Trophoblast cell (in vitro differentiated cells and primary cell): Measurements from ENCODE around the gene FOXF2.

Experiments
- DNase-seq, 2 donors: peaks; one replicate each; pipeline ENCODE4 v3.0.0-alpha.2; 2016
- H2AFZ ChIP-seq: 2 replicates; pipeline ENCODE4 v1.6.1; 2013; ENCODE audit warnings: low read length, moderate library complexity, mild to moderate bottlenecking; ENCODE audit not compliant: insufficient read depth, poor library complexity
- H2AK5ac ChIP-seq: 2 replicates; pipeline ENCODE4 v1.6.1; 2013; ENCODE audit warnings: mild to moderate bottlenecking, low read length
- H2BK120ac ChIP-seq: 2 replicates; pipeline ENCODE4 v1.6.1; 2013; ENCODE audit warnings: low read length, mild to moderate bottlenecking, moderate library complexity; ENCODE audit not compliant: insufficient read depth, poor library complexity
- H2BK12ac ChIP-seq: 2 replicates; pipeline ENCODE4 v1.6.1; 2013; ENCODE audit warnings: mild to moderate bottlenecking, low read length, moderate library complexity
- H2BK5ac ChIP-seq: 2 replicates; pipeline ENCODE4 v1.6.1; 2013; ENCODE audit warnings: low read length, low read depth, moderate library complexity, mild to moderate bottlenecking; ENCODE audit not compliant: poor library complexity
- H3K14ac ChIP-seq: 2 replicates; pipeline ENCODE4 v1.6.1; 2013; ENCODE audit warnings: mild to moderate bottlenecking, low read length
- H3K18ac ChIP-seq: 2 replicates; pipeline ENCODE4 v1.6.1; 2013; ENCODE audit warnings: mild to moderate bottlenecking, low read length
- H3K23ac ChIP-seq: 2 replicates; pipeline ENCODE4 v1.6.1; 2013; ENCODE audit warnings: low read length
- H3K27ac ChIP-seq: 2 replicates; pipeline ENCODE4 v1.5.1; 2013; ENCODE audit warnings: low read depth, mild to moderate bottlenecking, inconsistent platforms, low read length, moderate library complexity
- H3K27me3 ChIP-seq: 2 replicates; pipeline ENCODE4 v1.6.1; 2013; ENCODE audit warnings: inconsistent platforms, mild to moderate bottlenecking, low read length, moderate library complexity; ENCODE audit not compliant: insufficient read depth
- H3K36me3 ChIP-seq, 2 experiments: 1 replicate in 1 of 2; 2 replicates in 1 of 2; pipeline ENCODE4 v1.6.1; 2013; ENCODE audit warnings: low read length in 2 of 2, mild to moderate bottlenecking in 2 of 2, moderate library complexity in 1 of 2; ENCODE audit not compliant: insufficient read depth in 2 of 2, control insufficient read depth in 1 of 2
- H3K4ac ChIP-seq: 2 replicates; pipeline ENCODE4 v1.6.1; 2013; ENCODE audit warnings: low read depth, mild to moderate bottlenecking, low read length, moderate library complexity
- H3K4me1 ChIP-seq, 2 experiments: 1 replicate in 1 of 2; 2 replicates in 1 of 2; pipeline ENCODE4 v1.6.1; 2013; ENCODE audit warnings: low read length in 2 of 2, mild to moderate bottlenecking in 2 of 2, moderate library complexity in 1 of 2; ENCODE audit not compliant: insufficient read depth in 2 of 2, control insufficient read depth in 1 of 2
- H3K4me2 ChIP-seq: 2 replicates; pipeline ENCODE4 v1.6.1; 2013; ENCODE audit warnings: inconsistent platforms, mild to moderate bottlenecking, low read length, moderate library complexity
- H3K4me3 ChIP-seq: 2 replicates; pipeline ENCODE4 v1.5.1; 2013; ENCODE audit warnings: mild to moderate bottlenecking, low read depth, low read length, inconsistent platforms
- H3K79me1 ChIP-seq: one replicate; pipeline ENCODE4 v1.6.1; 2013; ENCODE audit warnings: low read length
- H3K79me2 ChIP-seq: 2 replicates; pipeline ENCODE4 v1.6.1; 2013; ENCODE audit warnings: low read length, mild to moderate bottlenecking; ENCODE audit not compliant: control insufficient read depth, insufficient read depth, poor library complexity
- H3K9ac ChIP-seq: 2 replicates; pipeline ENCODE4 v1.6.1; 2013; ENCODE audit warnings: mild to moderate bottlenecking, low read length
- H3K9me3 ChIP-seq: 2 replicates; pipeline ENCODE4 v1.6.1; 2013; ENCODE audit warnings: low read depth, mild to moderate bottlenecking, control low read depth, inconsistent platforms, low read length; ENCODE audit not compliant: insufficient read depth
- H4K12ac ChIP-seq: 2 replicates; pipeline ENCODE4 v1.6.1; 2013; ENCODE audit warnings: low read depth, mild to moderate bottlenecking, low read length, moderate library complexity
- H4K8ac ChIP-seq: 2 replicates; pipeline ENCODE4 v1.6.1; 2013; ENCODE audit warnings: low read depth, mild to moderate bottlenecking, low read length, moderate library complexity
- H4K91ac ChIP-seq: one replicate; pipeline ENCODE4 v1.6.1; 2013; ENCODE audit warnings: low read depth, mild to moderate bottlenecking, low read length, moderate library complexity
- WGBS: extraction: QIAGEN DNeasy Blood & Tissue Kit; methylation state at CpG from one replicate; pipeline ENCODE4 v1.1.7; 2013; ENCODE audit warnings: missing lambda C conversion rate; ENCODE audit not compliant: insufficient read length, insufficient coverage; ENCODE audit errors: extremely low coverage; 5-methylcytosine and 5-hydroxymethylcytosine counted together

FOXF2 gene

GRCh38 chr6:1415416-1416063 lies 26.2 kb downstream of the FOXF2 start:
- Histone ChIP-seq H2BK5ac (no peak overlapping the region), H3K18ac (no peak overlapping the region), H3K79me2 (no peaks in the 10 kb centered on the region), H3K27me3 (no peaks in the 10 kb centered on the region), H4K91ac (no peak overlapping the region), H2AK5ac (no peak overlapping the region), H3K4me3 (no peak overlapping the region), H3K4ac (no peak overlapping the region), H3K9ac (no peak overlapping the region), H3K36me3 (no peaks in the 10 kb centered on the region), H2BK120ac (no peak overlapping the region), H4K8ac (no peak overlapping the region), H4K12ac (no peak overlapping the region), H3K4me1 (no peaks in the 10 kb centered on the region), H3K9me3 (peaks cover 3% of the 10 kb centered on the region), H2AFZ (no peak overlapping the region), H3K79me1 (no peaks in the 10 kb centered on the region), H3K27ac (no peak overlapping the region), H3K23ac (no peak overlapping the region), H3K4me2 (no peak overlapping the region), H3K14ac (no peak overlapping the region), H2BK12ac (no peak overlapping the region)
- DNase-seq = no peak
- no CpG with 5 or more reads among the region's 10 CpGs for WGBS

- no CpG with 5 or more reads among the region's 21 CpGs for WGBS
- no peak overlapping the region for H3K9ac ChIP-seq
- no peak overlapping the region for H3K4me2 ChIP-seq
- H3K36me3 ChIP-seq = no peaks in the 10 kb centered on the region
- H3K9me3 ChIP-seq = peaks cover 3% of the 10 kb centered on the region
- H3K4me3 ChIP-seq = no peak overlapping the region
- H2AK5ac ChIP-seq = no peak overlapping the region
- no peak overlapping the region for H2BK120ac ChIP-seq
- H3K14ac ChIP-seq = no peak overlapping the region
- H3K23ac ChIP-seq = no peak overlapping the region
- no peak overlapping the region for H3K18ac ChIP-seq
- DNase-seq = no peak
- H2BK12ac ChIP-seq = no peak overlapping the region
- no peak overlapping the region for H4K91ac ChIP-seq
- H3K79me2 ChIP-seq = no peaks in the 10 kb centered on the region
- H2AFZ ChIP-seq = no peak overlapping the region
- no peak overlapping the region for H4K12ac ChIP-seq
- H3K79me1 ChIP-seq = no peaks in the 10 kb centered on the region
- H3K27me3 ChIP-seq = no peaks in the 10 kb centered on the region
- H3K4me1 ChIP-seq = no peaks in the 10 kb centered on the region
- no peak overlapping the region for H3K27ac ChIP-seq
- no peak overlapping the region for H3K4ac ChIP-seq
- no peak overlapping the region for H2BK5ac ChIP-seq
- H4K8ac ChIP-seq = no peak overlapping the region
These were observed 26.9 kb downstream of the FOXF2 start for GRCh38 chr6:1416191-1416760.

- Histone ChIP-seq H3K9me3 (peaks cover 3% of the 10 kb centered on the region), H2BK5ac (no peak overlapping the region), H2AFZ (no peak overlapping the region), H3K4me1 (no peaks in the 10 kb centered on the region), H3K9ac (no peak overlapping the region), H4K91ac (no peak overlapping the region), H2AK5ac (no peak overlapping the region), H3K79me1 (no peaks in the 10 kb centered on the region), H3K14ac (no peak overlapping the region), H3K79me2 (no peaks in the 10 kb centered on the region), H3K36me3 (no peaks in the 10 kb centered on the region), H3K27ac (no peak overlapping the region), H3K27me3 (no peaks in the 10 kb centered on the region), H2BK12ac (no peak overlapping the region), H2BK120ac (no peak overlapping the region), H3K4me2 (no peak overlapping the region), H3K18ac (no peak overlapping the region), H4K12ac (no peak overlapping the region), H3K4ac (no peak overlapping the region), H4K8ac (no peak overlapping the region), H3K23ac (no peak overlapping the region), H3K4me3 (no peak overlapping the region)
- WGBS = no CpG with 5 or more reads among the region's 11 CpGs
- no peak for DNase-seq
These were observed 27.4 kb downstream of the FOXF2 start for GRCh38 chr6:1416820-1417219.

GRCh38 chr6:1417718-1418117 lies 28.3 kb downstream of the FOXF2 start:
- DNase-seq = no peak
- Histone ChIP-seq H2BK12ac (no peak overlapping the region), H3K79me1 (no peaks in the 10 kb centered on the region), H2AFZ (no peak overlapping the region), H3K23ac (no peak overlapping the region), H3K36me3 (no peaks in the 10 kb centered on the region), H3K4ac (no peak overlapping the region), H3K27ac (no peak overlapping the region), H3K79me2 (no peaks in the 10 kb centered on the region), H3K4me2 (no peak overlapping the region), H3K27me3 (no peaks in the 10 kb centered on the region), H2BK5ac (no peak overlapping the region), H2AK5ac (no peak overlapping the region), H3K18ac (no peak overlapping the region), H4K8ac (no peak overlapping the region), H3K14ac (no peak overlapping the region), H3K4me3 (no peak overlapping the region), H4K91ac (no peak overlapping the region), H3K4me1 (no peaks in the 10 kb centered on the region), H2BK120ac (no peak overlapping the region), H4K12ac (no peak overlapping the region), H3K9me3 (peaks cover 3% of the 10 kb centered on the region), H3K9ac (no peak overlapping the region)
- WGBS = no CpG with 5 or more reads among the region's 12 CpGs
